GDM1 (cell line): ENCODE results near the gene NPHP4.

Source experiments
- DNase-seq: peaks from one replicate; lab custom pipeline; 2025; lab: John Stamatoyannopoulos, UW

NPHP4 gene

DNA sequence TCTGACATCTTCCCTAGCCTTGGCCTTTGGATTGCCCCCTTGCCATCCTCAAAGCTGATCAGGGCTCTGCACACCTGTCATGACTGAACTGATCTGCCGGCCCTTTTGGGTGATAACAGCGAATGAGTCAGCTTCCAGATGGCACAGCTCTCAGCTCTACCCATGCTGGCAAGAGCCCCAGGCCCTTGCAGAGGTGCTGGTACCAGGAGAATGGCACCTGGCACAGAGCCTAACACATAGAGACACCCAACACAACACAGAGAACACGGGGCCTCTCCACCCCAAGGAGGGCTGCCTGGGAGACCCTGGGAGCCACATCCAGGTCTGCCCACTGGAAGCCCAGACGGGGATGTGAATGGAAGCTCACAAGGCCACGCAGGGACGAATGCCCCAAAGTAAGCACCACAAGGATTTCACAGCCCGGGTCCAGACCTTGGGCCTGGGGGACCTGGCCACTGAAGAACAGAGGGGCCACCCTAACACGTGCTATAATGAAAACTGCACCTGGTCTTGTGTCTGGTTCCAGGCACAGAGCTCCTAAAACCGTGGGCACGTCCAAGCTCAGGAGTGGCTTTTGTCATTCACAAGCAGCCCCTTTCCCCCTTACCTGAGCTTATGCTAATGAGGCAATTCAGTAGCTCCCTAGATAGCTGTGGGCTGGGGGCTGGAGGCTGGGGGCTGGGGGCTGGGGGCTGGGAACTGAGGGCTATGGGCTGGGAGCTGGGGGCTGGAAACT lies 160.5 kb downstream of the NPHP4 start:
- no peak for DNase-seq

DNA sequence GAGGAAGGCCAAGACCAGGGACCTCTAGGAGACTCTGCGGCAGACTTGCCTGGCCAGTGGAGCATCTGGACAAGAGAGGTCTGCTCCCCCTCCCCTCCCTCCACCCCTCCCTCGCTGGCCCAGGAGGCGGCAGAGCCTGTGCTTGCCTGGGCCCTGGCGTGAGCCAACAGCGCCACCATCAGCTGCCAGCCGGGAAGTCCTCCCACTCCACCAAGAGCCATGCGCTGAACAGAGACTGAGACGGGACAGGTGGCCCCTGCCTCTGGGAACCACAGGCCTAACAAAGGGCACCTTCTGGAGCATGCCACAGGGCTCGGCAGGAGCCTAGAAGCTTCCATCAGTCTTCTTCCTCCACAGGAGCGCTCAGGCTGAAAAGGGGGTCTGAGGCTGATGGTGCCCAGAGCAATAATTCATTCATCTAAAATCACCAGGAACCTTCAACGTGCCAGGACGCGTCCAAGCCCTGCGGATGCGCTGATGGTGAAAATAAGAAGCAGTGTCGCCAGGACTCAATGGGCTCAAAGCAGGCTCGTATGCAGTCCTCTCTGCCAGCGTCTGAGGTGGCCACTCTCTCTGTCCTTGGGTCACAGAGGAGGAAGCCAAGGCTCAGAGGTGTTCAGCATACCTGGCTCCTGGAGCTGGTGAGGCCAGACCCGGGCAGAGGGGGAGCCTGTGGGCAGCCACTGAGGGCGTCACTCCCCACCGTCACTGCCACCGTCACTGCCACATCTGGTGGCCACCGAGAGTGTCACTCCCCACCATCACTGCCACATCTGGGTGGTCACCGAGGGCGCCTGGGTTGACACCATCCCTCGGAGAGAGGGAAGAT lies 161.2 kb downstream of the NPHP4 start:
- no peak for DNase-seq

DNA sequence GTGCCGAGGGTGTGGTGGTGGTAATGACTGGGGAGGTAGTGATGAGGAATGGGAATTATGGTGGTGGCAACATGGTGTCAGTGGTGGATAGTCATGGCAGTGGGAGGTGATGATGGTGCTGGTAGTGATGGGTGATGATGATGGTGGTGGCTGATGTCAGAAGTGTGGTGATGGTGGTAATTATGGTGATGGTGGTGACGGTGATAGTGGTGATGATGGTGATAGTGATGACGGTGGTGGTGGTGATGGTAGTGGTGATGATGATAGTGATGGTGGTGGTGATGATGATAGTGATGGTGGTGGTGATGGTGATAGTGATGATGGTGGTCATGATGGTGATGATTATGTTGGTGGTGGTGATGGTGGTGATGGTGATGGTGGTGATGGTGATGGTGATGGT lies 162.8 kb downstream of the NPHP4 start:
- no peak for DNase-seq

DNA sequence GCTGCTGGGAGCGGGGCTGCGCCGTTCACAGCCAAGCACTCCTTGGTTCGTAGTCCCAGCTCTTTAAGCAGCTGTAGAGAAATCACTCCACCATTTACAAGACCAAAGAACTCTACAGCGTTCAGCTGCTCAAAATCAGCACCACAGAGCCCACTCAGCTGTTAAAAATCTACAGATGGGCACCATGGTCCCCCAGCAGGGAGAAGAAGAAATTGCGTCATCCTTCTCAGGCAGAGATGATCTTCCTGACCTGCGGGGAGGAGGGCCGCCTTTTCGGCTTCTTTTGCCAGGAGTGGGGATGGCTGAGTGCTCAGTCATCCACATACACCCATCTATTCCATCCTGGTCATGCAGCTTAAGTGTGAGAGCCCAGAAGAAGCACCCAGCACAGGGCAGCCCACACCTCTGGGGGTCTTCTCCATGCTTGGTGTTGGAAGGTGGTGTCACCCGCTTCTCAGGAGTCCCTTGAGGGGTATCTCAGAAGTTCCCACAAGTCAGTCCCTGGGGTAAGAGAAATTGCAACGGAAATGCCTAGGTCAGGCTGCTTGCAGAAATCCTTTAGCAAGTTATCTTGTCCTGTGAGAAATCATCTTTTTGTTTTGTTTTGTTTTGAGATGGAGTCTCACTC lies 163.8 kb downstream of the NPHP4 start:
- DNase-seq = no peak

DNA sequence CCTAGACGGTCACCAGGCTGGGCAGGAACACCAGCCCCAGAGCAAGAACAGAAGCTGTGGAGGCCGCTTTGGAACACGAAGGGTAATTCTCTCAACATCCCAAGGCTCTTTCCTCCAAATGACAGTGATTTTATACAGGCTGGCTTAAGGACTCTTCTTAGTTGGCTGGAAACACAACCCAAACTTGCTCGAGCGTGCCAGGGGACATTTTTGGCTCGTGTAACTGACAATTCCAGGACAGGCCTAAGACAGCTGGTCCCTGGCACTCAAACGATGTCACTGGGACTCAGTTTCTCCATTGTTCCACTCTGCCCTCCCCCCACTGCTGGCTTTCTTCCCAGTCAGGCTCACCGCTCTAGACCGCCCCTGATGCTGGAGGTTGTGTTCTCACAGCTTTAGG lies 164.7 kb downstream of the NPHP4 start:
- DNase-seq = no peak

DNA sequence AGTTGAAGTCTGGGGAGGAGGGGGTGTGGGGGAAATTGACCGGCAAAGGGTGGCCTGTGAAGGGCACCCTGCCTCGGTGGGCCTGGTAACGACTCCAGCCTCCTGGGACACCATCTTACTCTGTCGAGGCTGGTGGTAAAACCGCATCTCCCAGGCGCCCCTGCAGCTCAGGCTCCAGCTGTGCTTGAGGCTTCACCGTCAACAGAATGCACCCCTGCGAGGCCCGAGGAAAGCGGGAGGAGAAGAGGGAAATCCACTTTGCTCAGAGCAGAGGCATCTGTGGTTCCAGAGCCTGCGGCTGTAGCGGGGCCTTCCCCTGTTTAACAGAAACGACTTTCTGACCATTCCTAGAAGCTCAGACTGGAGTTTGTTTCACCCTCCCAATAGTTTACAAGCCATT lies 165.6 kb downstream of the NPHP4 start:
- no peak for DNase-seq

DNA sequence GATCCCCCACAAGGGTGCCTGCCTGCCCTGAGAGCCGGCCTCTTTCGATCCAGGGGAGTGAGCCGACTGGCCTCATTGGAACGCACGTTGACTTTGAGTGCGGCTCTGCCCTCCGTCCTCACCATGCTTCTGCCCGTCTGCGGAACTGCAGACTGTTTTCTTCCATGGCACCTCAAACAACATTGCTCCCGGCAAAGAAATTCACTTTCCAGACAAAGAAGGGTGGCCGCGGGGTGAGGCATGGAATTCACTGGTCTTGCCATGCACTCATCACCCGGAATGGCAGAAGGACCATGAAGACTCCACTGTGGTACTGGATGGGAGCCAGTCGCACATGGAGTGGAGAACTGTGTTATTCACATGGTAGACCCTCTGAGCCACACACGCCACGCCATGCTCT lies 169.5 kb downstream of the NPHP4 start:
- DNase-seq = no peak

DNA sequence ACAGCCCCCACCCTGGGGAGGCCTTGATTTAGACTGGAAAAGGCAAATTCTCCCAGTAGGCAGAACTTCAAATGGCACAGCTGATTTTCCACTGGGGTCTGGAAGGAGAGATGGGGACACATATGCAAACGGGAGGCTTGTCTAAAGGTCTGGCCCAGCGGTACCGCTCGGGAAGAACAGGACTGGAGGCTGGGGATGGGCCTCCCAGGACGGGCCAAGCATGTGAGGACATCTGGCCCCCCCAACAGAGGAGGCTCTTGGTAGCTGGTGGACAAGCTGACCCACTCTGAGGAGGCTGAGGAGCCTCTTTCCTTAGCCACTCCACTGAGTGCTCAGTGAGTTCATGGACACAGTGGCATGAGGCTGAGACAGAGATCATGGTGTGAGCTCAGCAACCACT lies 170.0 kb downstream of the NPHP4 start:
- no peak for DNase-seq

DNA sequence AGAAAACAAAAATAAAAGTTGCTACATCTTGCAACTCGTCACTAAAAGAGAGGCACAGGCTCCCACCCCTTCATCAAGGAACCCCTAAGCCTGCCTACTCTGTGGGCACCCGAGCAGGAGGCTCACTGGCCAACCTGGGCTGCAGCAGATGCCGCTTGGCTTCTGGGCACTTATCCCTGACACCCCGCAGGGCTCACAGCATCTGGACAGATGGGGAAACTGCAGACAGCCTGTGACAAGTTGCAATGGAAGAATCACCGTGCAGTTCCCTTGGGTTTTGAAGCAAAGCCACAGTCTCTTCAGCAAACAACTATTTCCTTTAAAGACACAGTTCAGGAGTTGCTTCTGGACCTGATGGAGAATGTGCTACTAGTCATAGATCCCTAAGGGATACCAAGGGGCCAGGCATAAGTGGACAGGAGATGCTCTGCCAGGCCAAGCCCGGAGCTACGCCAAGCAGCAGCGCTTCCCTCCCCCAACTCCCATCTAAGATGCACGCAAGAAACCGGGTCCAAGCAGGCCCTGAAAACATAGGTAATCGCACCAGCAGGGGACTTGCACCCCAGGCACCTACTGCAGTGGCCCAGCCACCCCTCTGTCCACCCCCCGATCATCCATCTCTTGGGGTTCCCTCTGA lies 170.6 kb downstream of the NPHP4 start:
- no peak for DNase-seq

DNA sequence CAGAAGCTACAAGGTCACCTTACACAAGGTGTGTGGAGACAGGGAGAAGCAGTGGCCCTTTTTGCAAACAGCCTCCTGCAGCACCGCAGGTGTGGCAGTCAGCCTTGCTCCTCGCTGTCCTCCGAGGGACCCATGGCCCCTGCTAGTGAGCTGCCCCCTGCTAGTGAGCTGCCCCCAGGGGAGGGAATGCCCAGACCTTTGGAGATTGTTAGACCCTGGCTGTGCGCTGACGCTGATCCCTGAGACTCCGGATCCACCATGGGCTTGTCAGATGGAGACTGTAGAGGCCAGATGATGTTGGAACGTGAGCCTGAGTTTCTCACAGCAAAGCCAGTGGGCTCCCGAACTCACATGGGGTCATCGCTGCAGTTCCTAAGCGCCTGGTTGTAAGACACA lies 172.2 kb downstream of the NPHP4 start:
- no peak for DNase-seq

DNA sequence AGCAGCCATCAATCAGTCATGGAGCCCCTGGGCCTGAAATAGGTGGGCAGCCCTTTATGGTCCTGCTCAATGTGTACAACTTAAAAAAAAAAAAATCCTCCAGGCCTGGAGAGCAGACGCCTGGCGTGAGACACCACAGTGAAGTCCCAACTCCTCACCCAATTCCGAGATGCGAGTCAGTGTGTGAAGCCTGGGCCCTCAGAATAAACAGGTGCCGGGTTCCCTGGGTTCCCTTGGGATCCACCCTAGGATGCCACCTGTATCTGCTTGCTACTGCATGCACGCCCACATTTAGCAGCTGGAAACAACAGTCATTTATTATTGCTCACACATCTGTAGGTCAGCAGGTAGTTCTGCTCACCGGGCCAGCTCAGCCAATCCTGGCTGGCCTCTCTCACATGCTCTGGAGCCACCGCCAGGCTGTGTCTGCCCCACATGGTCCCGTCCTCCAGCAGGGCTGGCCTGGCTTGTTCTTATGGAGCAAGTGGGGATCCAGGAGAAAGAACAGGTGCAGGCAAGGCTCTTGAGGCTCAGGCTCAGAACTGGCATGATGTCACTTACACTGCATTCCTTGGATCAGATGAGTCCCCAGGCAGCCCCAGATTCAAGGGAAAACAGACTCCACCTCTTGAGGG lies 172.7 kb downstream of the NPHP4 start:
- DNase-seq = no peak

DNA sequence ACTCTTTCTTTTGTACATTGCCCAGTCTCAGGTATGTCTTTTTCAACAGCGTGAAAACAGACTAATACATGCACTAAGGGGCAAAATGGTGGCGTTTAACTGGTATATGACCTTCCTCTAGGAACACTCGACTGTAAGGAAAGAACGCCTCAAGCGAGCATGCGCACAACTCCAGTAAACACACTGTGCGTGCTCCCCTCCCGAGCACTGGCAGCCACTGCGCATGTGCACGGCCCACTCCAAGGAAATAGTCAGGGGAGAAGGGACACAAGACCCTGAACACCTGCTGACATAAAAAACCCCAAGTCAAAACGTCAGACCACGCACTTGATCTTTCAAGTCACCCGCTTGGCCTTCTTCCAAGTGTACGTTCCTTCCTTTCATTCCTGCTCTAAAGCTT lies 173.5 kb downstream of the NPHP4 start:
- DNase-seq = no peak

DNA sequence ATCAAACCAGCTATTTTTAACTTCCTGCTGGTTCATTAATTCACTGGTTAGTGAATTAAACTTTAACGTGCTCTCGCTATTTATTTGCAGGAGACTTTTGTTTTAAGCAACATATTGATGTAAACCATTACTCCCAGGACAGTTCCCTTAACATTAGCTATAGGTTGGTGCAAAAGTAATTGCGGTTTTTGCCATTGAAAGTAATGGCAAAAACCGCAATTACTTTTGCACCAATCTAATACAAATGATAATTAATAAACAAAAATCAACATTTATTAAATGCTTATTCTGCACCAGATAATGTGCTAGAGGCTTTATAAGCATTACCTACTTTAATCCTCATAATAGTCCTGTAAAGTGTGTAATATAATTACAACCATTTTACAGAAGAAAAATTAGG lies 176.5 kb downstream of the NPHP4 start:
- no peak for DNase-seq

DNA sequence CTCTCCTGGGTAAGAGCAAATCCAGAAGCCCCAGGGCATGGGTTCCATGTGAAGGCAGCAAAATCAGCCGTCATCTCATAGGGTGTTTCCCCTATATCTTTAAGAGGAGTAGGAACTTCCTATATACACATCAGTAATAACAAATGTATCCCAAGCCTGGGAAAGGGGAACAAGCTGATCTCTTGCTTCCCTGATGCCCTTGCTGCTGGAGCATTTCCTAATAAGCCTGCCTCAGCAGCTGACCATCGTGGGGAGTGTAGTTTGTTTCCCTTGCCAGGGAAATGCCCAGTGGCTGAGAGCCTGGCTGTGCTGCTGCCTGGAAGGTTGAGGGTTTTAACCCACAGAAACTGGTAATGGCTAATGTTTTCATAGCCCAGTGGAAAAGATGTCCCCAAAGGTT lies 177.0 kb downstream of the NPHP4 start:
- DNase-seq = no peak

DNA sequence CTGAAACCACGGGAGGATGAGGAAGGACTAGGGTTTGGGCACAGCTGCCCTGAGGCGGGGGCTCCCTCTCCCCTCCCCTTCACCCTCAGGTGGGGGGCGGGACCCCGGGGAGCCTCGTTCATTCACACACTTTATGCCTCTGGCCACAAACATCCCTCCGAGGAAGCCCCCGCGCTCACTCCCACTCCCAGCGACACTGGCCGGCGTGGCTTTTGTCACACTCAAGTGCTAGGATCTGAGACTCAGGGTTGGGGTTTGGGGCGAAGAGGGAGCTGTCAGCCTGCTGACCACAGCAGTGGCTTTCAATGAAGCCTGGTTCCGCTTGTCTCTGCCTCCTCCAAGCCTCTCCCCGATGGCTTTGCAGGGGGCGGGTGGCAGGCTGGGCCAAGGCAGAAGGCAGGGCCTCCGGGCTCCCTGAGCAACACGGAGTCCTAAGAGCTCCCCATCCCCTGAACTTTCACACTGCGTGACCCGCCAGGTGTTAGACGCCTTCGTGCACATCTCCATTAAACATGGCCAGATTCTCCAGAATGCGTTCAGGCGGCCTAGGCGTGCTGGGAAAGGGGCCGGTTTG lies 178.1 kb downstream of the NPHP4 start:
- DNase-seq = no peak

DNA sequence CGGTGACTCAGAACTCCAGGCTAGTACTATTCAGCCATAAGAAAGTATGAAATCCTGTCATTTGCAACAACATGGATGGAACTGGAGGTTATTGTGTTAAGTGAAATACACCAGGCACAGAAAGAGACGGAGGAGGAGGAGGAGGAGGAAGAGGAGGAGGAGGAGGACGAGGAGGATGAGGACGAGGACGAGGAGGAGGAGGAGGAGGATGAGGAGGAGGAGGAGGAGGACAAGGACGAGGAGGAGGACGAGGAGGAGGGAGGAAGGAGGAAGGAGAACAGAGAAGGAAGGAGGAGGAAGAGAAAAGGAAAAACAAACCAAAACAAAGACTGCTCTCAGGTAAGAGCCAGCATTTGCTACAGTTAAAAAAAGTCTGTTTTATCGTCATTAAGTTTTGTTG lies 178.7 kb downstream of the NPHP4 start:
- DNase-seq = no peak
